K562 (cell line): ENCODE results near the gene ANKMY2. TPM values are rescaled to one million over a fixed set of nuclear protein-coding genes. Genes with fewer than 3 reads are reported as not detected.

Experiments used
- ATAC-seq: fragments of 200-7000 bp; cut with Tn5 transposase; 3 replicates; pipeline ENCODE4 v1.9.1; 2020; ENCODE audit warnings: moderate library complexity
- BruUV-seq: library from RNA; stranded (reverse); fragments of 400-500 nt; replicated peaks from 2 replicates; lab custom pipeline; 2021; lab: Mats Ljungman, UMichigan
- CTCF ChIA-PET: fragments of 300-600 bp; formaldehyde crosslinking; extraction: SDS; loops from one replicate; lab custom pipeline; 2021; ENCODE audit warnings: low intra/inter-chr PET ratio; lab: Yijun Ruan, JAX
- POLR2A ChIA-PET: fragments of 300-600, 350-650 bp; sonication (Branson Sonifier 250); formaldehyde crosslinking; extraction: SDS; loops from one replicate; lab custom pipeline; 2021; ENCODE audit warnings: antibody characterized with exemption, inconsistent platforms; lab: Yijun Ruan, JAX
- DNase-seq, 4 experiments: peaks; one replicate each; pipeline versions ENCODE4 v3.0.0 to v3.0.0-alpha.2; 2011 to 2018; ENCODE audit warnings: low spot score in 3 of 4, mixed read lengths in 3 of 4; ENCODE audit errors: extremely low read depth in 1 of 4
- FAIRE-seq: peaks from 2 replicates; lab custom pipeline; 2011; peaks lifted over from hg19 to GRCh38; lab: Jason Lieb, UNC
- H2AFZ ChIP-seq: 2 replicates; pipeline ENCODE4 v1.6.0; 2011; ENCODE audit warnings: low read depth, low read length, control low read depth, inconsistent platforms
- H3K27ac ChIP-seq: fragments of 200-600 bp; 3 replicates; pipeline ENCODE4 v1.8.0; 2011; ENCODE audit warnings: low read depth, mild to moderate bottlenecking, control low read depth, inconsistent platforms, low read length, moderate library complexity, mixed read lengths; ENCODE audit errors: extremely low read depth
- H3K27me3 ChIP-seq, 2 experiments: fragments of 300-600 bp in 1 of 2; 2 replicates in 1 of 2; 3 replicates in 1 of 2; pipeline versions ENCODE4 v1.6.0 to v1.8.0; 2011; ENCODE audit warnings: inconsistent platforms in 2 of 2, low read length in 2 of 2, mild to moderate bottlenecking in 1 of 2, mixed read lengths in 1 of 2, moderate library complexity in 1 of 2; ENCODE audit not compliant: control insufficient read depth in 2 of 2, insufficient read depth in 2 of 2
- H3K36me3 ChIP-seq: fragments of 300-600 bp; 3 replicates; pipeline ENCODE4 v1.8.0; 2011; ENCODE audit warnings: mild to moderate bottlenecking, low read length, inconsistent platforms; ENCODE audit not compliant: control insufficient read depth, insufficient read depth
- H3K4me1 ChIP-seq, 2 experiments: fragments of 200-600 bp in 1 of 2; replicated peaks in 1 of 2; 2 replicates in 1 of 2; 3 replicates in 1 of 2; pipeline versions ENCODE4 v1.5.1 to v1.8.0; 2011; ENCODE audit warnings: inconsistent platforms in 2 of 2, low read length in 2 of 2, mild to moderate bottlenecking in 1 of 2, mixed read lengths in 1 of 2, moderate library complexity in 1 of 2; ENCODE audit not compliant: control insufficient read depth in 2 of 2, insufficient read depth in 2 of 2
- H3K4me2 ChIP-seq: 2 replicates; pipeline ENCODE4 v1.6.1; 2011; ENCODE audit warnings: low read length, control low read depth, inconsistent platforms, mixed read lengths; ENCODE audit not compliant: insufficient read depth
- H3K4me3 ChIP-seq: fragments of 200-600 bp; sonication (generic), shearing (Covaris generic); 2 replicates; pipeline ENCODE4 v1.5.1; 2016; ENCODE audit warnings: control low read depth, inconsistent platforms
- H3K79me2 ChIP-seq: fragments of 200-600 bp; 3 replicates; pipeline ENCODE4 v1.8.0; 2011; ENCODE audit warnings: low read length, inconsistent platforms; ENCODE audit not compliant: control insufficient read depth, insufficient read depth
- H3K9ac ChIP-seq, 2 experiments: 2 replicates each; pipeline versions ENCODE4 v1.6.0 to v1.6.1; 2011; ENCODE audit warnings: low read depth in 2 of 2, low read length in 2 of 2, control low read depth in 1 of 2, inconsistent platforms in 1 of 2, mild to moderate bottlenecking in 1 of 2, mixed read lengths in 1 of 2; ENCODE audit not compliant: insufficient read depth in 1 of 2
- H3K9me1 ChIP-seq: one replicate; pipeline ENCODE4 v1.6.0; 2011; ENCODE audit warnings: inconsistent platforms, mild to moderate bottlenecking, low read length, moderate library complexity; ENCODE audit not compliant: control insufficient read depth, insufficient read depth
- H3K9me3 ChIP-seq: replicated peaks from 2 replicates; pipeline ENCODE4 v1.5.1; 2011; ENCODE audit warnings: low read depth, low read length, inconsistent platforms; ENCODE audit not compliant: control insufficient read depth, insufficient read depth
- H4K20me1 ChIP-seq: replicated peaks from 2 replicates; pipeline ENCODE4 v1.6.1; 2011; ENCODE audit warnings: low read length, inconsistent platforms, mixed read lengths; ENCODE audit not compliant: control insufficient read depth, insufficient read depth
- DIDO1 ChIP-seq: fragments of 450-650 bp; IDR thresholded peaks from 2 replicates; pipeline ENCODE4 v1.6.1; 2016; ENCODE audit warnings: low read depth, missing biosample characterization, missing genetic modification characterization
- ETV5 ChIP-seq: sonication (generic); formaldehyde crosslinking; IDR thresholded peaks from 2 replicates; pipeline ENCODE4 v1.4.0; 2020; ENCODE audit warnings: low read depth, mild to moderate bottlenecking, missing genetic modification reagents
- HDGF ChIP-seq: fragments of 450-650 bp; IDR thresholded peaks from 2 replicates; pipeline ENCODE4 v1.6.1; 2016
- STAG1 ChIP-seq: sonication (generic); formaldehyde crosslinking; IDR thresholded peaks from 2 replicates; pipeline ENCODE4 v1.5.0; 2020; ENCODE audit warnings: missing genetic modification reagents, borderline replicate concordance
- SUPT5H ChIP-seq: fragments of 450-650 bp; IDR thresholded peaks from 2 replicates; pipeline ENCODE4 v1.6.1; 2016
- TSC22D4 ChIP-seq: fragments of 450-650 bp; IDR thresholded peaks from 2 replicates; pipeline ENCODE4 v1.6.1; 2016; ENCODE audit warnings: missing genetic modification characterization, missing biosample characterization, control low read depth
- XRCC3 ChIP-seq: fragments of 450-650 bp; IDR thresholded peaks from 2 replicates; pipeline ENCODE4 v1.6.1; 2017; ENCODE audit warnings: mild to moderate bottlenecking, moderate library complexity
- ZNF780A ChIP-seq: fragments of 250-450 bp; sonication (Bioruptor Pico); IDR thresholded peaks from 2 replicates; pipeline ENCODE4 v1.5.0; 2021; ENCODE audit warnings: mild to moderate bottlenecking
- WGBS: fragments of 100-300 bp; shearing (Covaris generic); methylation state at CpG from one replicate; pipeline ENCODE4 v1.1.6; 2016; ENCODE audit warnings: low coverage, mixed read lengths; ENCODE audit not compliant: insufficient coverage; ENCODE audit errors: missing lambda C conversion rate; 5-methylcytosine and 5-hydroxymethylcytosine counted together
- in situ Hi-C: fragments of 300-500 bp; cut with MboI; formaldehyde crosslinking; loops from 4 replicates; pipeline ENCODE4 v1.15.0; 2018; ENCODE audit warnings: inconsistent platforms, mixed read lengths
- intact Hi-C: fragments of 100-400 bp; cut with micrococcal nuclease; formaldehyde crosslinking; loops from 2 replicates; pipeline ENCODE4 v1.14.2; 2022
- polyA plus RNA-seq, 8 experiments: library from polyadenylated mRNA; depleted of rRNA in 4 of 8; stranded (reverse) in 5 of 8; unstranded in 3 of 8; fragments of >200 nt; fragmentation: Nextera tagmentation in 2 of 8; fragmentation: Illumina TruSeq in 1 of 8; extraction: Ambion mirVana in 2 of 8; extraction: Trizol in 1 of 8; gene quantifications; 2 replicates each; pipeline versions ENCODE4 v1.2.1 to v1.2.3, GENCODE V29; 2011 to 2014; ENCODE audit warnings: inconsistent platforms in 1 of 8, missing spikeins in 1 of 8
- total RNA-seq, 7 experiments: library from RNA; depleted of rRNA in 6 of 7; stranded (reverse); fragments of >200 nt in 6 of 7; fragmentation: Illumina TruSeq in 2 of 7; extraction: Trizol in 2 of 7; gene quantifications; 2 replicates each; pipeline versions ENCODE4 v1.2.1 to v1.2.3, GENCODE V29; 2011 to 2021; ENCODE audit warnings: low replicate concordance in 1 of 7
- TF ChIP-seq, protein P1 (sequence below): fragments of 450-650 bp; formaldehyde crosslinking; IDR thresholded peaks from 2 replicates; pipeline ENCODE4 v1.4.0; 2020; ENCODE audit warnings: mild to moderate bottlenecking, mixed read lengths
- TF ChIP-seq, protein P2 (sequence below): sonication (generic); formaldehyde crosslinking; IDR thresholded peaks from 2 replicates; pipeline ENCODE4 v1.8.0; 2022; ENCODE audit warnings: mild to moderate bottlenecking, missing genetic modification reagents, borderline replicate concordance
- TF ChIP-seq, protein P3 (sequence below): fragments of 450-650 bp; IDR thresholded peaks from 2 replicates; pipeline ENCODE4 v1.6.1; 2016
- TF ChIP-seq, protein P4 (sequence below): fragments of 250-450 bp; sonication (Bioruptor Pico); IDR thresholded peaks from 2 replicates; pipeline ENCODE4 v1.5.0; 2021
- TF ChIP-seq, protein P5 (sequence below): sonication (generic); formaldehyde crosslinking; IDR thresholded peaks from 2 replicates; pipeline ENCODE4 v1.8.0; 2022; ENCODE audit warnings: mild to moderate bottlenecking, missing genetic modification reagents

ANKMY2 gene
- total and polyA plus RNA-seq, 9 of the 15 experiments (the other 6 are each of a cell fraction or from before 2014, with no cell fraction given), result 38.9 to 71.5 (median 48.8) TPM

DNA sequence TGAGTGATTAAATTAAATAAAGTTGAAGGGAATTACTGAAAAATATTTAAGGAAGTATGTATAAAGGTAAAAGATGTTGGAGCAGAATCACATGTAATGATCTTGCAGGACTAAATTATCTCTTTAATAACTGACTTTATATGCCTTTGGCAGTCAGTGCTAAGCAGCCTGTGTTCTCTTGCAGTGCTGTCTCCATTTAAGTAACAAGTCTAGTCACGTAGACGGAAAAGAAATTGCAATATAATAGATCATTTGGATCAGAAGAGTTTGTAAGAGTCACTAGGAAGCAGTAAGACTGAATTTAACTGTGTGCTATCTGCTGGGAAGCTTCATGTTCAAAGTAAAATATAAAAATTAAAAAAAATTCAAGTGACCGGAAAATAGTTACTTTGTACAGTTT, 21.8 kb upstream of the ANKMY2 start:
- in situ Hi-C loops, result no loop called here
- peak overlapping the region; percentile 77; the same call in 1 of the 3 replicates for H3K27ac ChIP-seq
- H2AFZ ChIP-seq, result no peak overlapping the region
- DNase-seq (no peak), ATAC-seq (no peak), FAIRE-seq (no peak)
- H3K36me3 ChIP-seq, result peaks cover 84% of the 10 kb centered on the region
- intact Hi-C loops, result no loop called here
- WGBS, result 92% methylated on average over 3 of the region's 3 CpGs
- 0 out of 2 replicates have a peak, but pooled peaks cover 2% of the 10 kb centered on the region for H3K9me3 ChIP-seq
- no peak overlapping the region for H3K4me2 ChIP-seq
- no peaks in the 10 kb centered on the region for H4K20me1 ChIP-seq
- H3K79me2 ChIP-seq, result peaks cover 90% of the 10 kb centered on the region
- H3K4me3 ChIP-seq, result no peak overlapping the region
- no peaks in the 10 kb centered on the region for H3K27me3 ChIP-seq
- H3K4me1 ChIP-seq, result peaks cover 0 to 24% of the 10 kb centered on the region in 2 experiments; a peak in 3 of 5 replicates
- CTCF ChIA-PET, result no interaction called here
- BruUV-seq, result no TSS peak
- H3K9me1 ChIP-seq, result no peaks in the 10 kb centered on the region
- H3K9ac ChIP-seq, result no peak overlapping the region; a peak in 1 of 4 replicates
- POLR2A ChIA-PET, result interaction anchor here (0.6 to 2.0 kb wide), 14 partner anchors 9 to 234 kb away, joined by 3 to 13 read pairs (median 4); no protein-coding TSS in a partner anchor
- TF ChIP-seq, protein P1, sequence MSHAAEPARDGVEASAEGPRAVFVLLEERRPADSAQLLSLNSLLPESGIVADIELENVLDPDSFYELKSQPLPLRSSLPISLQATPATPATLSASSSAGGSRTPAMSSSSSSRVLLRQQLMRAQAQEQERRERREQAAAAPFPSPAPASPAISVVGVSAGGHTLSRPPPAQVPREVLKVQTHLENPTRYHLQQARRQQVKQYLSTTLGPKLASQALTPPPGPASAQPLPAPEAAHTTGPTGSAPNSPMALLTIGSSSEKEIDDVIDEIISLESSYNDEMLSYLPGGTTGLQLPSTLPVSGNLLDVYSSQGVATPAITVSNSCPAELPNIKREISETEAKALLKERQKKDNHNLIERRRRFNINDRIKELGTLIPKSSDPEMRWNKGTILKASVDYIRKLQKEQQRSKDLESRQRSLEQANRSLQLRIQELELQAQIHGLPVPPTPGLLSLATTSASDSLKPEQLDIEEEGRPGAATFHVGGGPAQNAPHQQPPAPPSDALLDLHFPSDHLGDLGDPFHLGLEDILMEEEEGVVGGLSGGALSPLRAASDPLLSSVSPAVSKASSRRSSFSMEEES (CRISPR knock-in tag), result no peak
- no peak for TF ChIP-seq XRCC3
- TF ChIP-seq, protein P2, sequence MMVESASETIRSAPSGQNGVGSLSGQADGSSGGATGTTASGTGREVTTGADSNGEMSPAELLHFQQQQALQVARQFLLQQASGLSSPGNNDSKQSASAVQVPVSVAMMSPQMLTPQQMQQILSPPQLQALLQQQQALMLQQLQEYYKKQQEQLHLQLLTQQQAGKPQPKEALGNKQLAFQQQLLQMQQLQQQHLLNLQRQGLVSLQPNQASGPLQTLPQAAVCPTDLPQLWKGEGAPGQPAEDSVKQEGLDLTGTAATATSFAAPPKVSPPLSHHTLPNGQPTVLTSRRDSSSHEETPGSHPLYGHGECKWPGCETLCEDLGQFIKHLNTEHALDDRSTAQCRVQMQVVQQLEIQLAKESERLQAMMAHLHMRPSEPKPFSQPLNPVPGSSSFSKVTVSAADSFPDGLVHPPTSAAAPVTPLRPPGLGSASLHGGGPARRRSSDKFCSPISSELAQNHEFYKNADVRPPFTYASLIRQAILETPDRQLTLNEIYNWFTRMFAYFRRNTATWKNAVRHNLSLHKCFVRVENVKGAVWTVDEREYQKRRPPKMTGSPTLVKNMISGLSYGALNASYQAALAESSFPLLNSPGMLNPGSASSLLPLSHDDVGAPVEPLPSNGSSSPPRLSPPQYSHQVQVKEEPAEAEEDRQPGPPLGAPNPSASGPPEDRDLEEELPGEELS, result no peak
- TF ChIP-seq, protein P3, sequence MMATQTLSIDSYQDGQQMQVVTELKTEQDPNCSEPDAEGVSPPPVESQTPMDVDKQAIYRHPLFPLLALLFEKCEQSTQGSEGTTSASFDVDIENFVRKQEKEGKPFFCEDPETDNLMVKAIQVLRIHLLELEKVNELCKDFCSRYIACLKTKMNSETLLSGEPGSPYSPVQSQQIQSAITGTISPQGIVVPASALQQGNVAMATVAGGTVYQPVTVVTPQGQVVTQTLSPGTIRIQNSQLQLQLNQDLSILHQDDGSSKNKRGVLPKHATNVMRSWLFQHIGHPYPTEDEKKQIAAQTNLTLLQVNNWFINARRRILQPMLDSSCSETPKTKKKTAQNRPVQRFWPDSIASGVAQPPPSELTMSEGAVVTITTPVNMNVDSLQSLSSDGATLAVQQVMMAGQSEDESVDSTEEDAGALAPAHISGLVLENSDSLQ, result no peak
- TF ChIP-seq HDGF, result no peak
- TF ChIP-seq, protein P4, sequence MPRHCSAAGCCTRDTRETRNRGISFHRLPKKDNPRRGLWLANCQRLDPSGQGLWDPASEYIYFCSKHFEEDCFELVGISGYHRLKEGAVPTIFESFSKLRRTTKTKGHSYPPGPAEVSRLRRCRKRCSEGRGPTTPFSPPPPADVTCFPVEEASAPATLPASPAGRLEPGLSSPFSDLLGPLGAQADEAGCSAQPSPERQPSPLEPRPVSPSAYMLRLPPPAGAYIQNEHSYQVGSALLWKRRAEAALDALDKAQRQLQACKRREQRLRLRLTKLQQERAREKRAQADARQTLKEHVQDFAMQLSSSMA (CRISPR knock-in tag), result no peak
- no peak for TF ChIP-seq DIDO1
- TF ChIP-seq SUPT5H, result no peak
- TF ChIP-seq TSC22D4, result no peak
- TF ChIP-seq, protein P5, sequence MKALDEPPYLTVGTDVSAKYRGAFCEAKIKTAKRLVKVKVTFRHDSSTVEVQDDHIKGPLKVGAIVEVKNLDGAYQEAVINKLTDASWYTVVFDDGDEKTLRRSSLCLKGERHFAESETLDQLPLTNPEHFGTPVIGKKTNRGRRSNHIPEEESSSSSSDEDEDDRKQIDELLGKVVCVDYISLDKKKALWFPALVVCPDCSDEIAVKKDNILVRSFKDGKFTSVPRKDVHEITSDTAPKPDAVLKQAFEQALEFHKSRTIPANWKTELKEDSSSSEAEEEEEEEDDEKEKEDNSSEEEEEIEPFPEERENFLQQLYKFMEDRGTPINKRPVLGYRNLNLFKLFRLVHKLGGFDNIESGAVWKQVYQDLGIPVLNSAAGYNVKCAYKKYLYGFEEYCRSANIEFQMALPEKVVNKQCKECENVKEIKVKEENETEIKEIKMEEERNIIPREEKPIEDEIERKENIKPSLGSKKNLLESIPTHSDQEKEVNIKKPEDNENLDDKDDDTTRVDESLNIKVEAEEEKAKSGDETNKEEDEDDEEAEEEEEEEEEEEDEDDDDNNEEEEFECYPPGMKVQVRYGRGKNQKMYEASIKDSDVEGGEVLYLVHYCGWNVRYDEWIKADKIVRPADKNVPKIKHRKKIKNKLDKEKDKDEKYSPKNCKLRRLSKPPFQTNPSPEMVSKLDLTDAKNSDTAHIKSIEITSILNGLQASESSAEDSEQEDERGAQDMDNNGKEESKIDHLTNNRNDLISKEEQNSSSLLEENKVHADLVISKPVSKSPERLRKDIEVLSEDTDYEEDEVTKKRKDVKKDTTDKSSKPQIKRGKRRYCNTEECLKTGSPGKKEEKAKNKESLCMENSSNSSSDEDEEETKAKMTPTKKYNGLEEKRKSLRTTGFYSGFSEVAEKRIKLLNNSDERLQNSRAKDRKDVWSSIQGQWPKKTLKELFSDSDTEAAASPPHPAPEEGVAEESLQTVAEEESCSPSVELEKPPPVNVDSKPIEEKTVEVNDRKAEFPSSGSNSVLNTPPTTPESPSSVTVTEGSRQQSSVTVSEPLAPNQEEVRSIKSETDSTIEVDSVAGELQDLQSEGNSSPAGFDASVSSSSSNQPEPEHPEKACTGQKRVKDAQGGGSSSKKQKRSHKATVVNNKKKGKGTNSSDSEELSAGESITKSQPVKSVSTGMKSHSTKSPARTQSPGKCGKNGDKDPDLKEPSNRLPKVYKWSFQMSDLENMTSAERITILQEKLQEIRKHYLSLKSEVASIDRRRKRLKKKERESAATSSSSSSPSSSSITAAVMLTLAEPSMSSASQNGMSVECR, result no peak
- TF ChIP-seq ETV5 (CRISPR knock-in tag), result no peak
- TF ChIP-seq STAG1 (CRISPR knock-in tag), result no peak
- no peak for TF ChIP-seq ZNF780A
